RPMI7951 (cell line): ENCODE data around the gene MPEG1. TPM values are rescaled to one million over a fixed set of nuclear protein-coding genes. Genes with fewer than 3 reads are reported as not detected.

Experiments
- DNase-seq: peaks from one replicate; pipeline ENCODE4 v3.0.0-alpha.2; 2012; ENCODE audit warnings: low read depth
- total RNA-seq: library from RNA; depleted of rRNA; stranded (reverse); fragments of >200 nt; shearing (Covaris generic); gene quantifications from 2 replicates; pipeline ENCODE4 v1.2.3, GENCODE V29; 2014; rRNA removed

Gene MPEG1
- total RNA-seq: not detected in 2 replicates

- DNase-seq: no peak
These were observed at the start of gene MPEG1 for GRCh38 chr11:59212744-59213631. MPEG1 (minus strand) TSS chr11:59212927; CDS start chr11:59212865, 62 bp downstream.

- no peak for DNase-seq
These were observed 49.6 kb upstream of the MPEG1 start for GRCh38 chr11:59262177-59262818.

- DNase-seq: no peak
These were observed 48.4 kb upstream of the MPEG1 start for GRCh38 chr11:59261150-59261549.

- no peak for DNase-seq
These were observed 47.2 kb upstream of the MPEG1 start for GRCh38 chr11:59259867-59260475.

- no peak for DNase-seq
These were observed 46.3 kb upstream of the MPEG1 start for GRCh38 chr11:59259047-59259446.

GRCh38 chr11:59255281-59255680 lies 42.6 kb upstream of the MPEG1 start:
- no peak for DNase-seq

GRCh38 chr11:59254286-59254685 lies 41.6 kb upstream of the MPEG1 start:
- DNase-seq: no peak

- DNase-seq: no peak
These were observed 40.3 kb upstream of the MPEG1 start for GRCh38 chr11:59253001-59253400.

GRCh38 chr11:59249535-59249934 lies 36.8 kb upstream of the MPEG1 start:
- no peak for DNase-seq

- DNase-seq: peak; percentile 50
These were observed 35.0 kb upstream of the MPEG1 start for GRCh38 chr11:59247531-59248227.

GRCh38 chr11:59243633-59244032 lies 30.9 kb upstream of the MPEG1 start:
- no peak for DNase-seq

- no peak for DNase-seq
These were observed 27.6 kb upstream of the MPEG1 start for GRCh38 chr11:59240322-59240721.

- DNase-seq: no peak
These were observed 13.7 kb upstream of the MPEG1 start for GRCh38 chr11:59226396-59226795.

GRCh38 chr11:59225017-59225416 lies 12.3 kb upstream of the MPEG1 start:
- no peak for DNase-seq

- no peak for DNase-seq
These were observed 11.7 kb upstream of the MPEG1 start for GRCh38 chr11:59224351-59224928.

- DNase-seq: no peak
These were observed 10.9 kb upstream of the MPEG1 start for GRCh38 chr11:59223611-59224010.

GRCh38 chr11:59223177-59223576 lies 10.4 kb upstream of the MPEG1 start:
- no peak for DNase-seq

- DNase-seq: no peak
These were observed 9.8 kb upstream of the MPEG1 start for GRCh38 chr11:59222464-59223060.

- no peak for DNase-seq
These were observed 8.7 kb upstream of the MPEG1 start for GRCh38 chr11:59221441-59221840.

GRCh38 chr11:59219836-59220235 lies 7.1 kb upstream of the MPEG1 start:
- no peak for DNase-seq

GRCh38 chr11:59218893-59219292 lies 6.2 kb upstream of the MPEG1 start:
- no peak for DNase-seq
